ENCODE results near the gene OPN1LW.

- TF ChIP-seq CTCF (IDR thresholded peaks at IDR 0.05) (no peak), EZH2phosphoT487 (IDR thresholded peaks at IDR 0.05) (no peak), EZH2 (IDR thresholded peaks at IDR 0.05) (no peak)
These were observed 30.3 kb upstream of the OPN1LW start for GRCh38 chrX:154113729-154114128.
